GM18909 (cell line): ENCODE results near the gene AMD1.
"Not testable (repeated sequence)": the region's sequence is repeated elsewhere in the genome, so short reads cannot be mapped to it uniquely, and the experiment has no call there.

Experiments
- ATAC-seq: cut with Tn5 transposase; IDR thresholded peaks from one replicate; pipeline ENCODE4 v1.9.1; 2021; ENCODE audit warnings: mild to moderate bottlenecking; ENCODE audit not compliant: unreplicated experiment, poor library complexity

Gene AMD1

DNA sequence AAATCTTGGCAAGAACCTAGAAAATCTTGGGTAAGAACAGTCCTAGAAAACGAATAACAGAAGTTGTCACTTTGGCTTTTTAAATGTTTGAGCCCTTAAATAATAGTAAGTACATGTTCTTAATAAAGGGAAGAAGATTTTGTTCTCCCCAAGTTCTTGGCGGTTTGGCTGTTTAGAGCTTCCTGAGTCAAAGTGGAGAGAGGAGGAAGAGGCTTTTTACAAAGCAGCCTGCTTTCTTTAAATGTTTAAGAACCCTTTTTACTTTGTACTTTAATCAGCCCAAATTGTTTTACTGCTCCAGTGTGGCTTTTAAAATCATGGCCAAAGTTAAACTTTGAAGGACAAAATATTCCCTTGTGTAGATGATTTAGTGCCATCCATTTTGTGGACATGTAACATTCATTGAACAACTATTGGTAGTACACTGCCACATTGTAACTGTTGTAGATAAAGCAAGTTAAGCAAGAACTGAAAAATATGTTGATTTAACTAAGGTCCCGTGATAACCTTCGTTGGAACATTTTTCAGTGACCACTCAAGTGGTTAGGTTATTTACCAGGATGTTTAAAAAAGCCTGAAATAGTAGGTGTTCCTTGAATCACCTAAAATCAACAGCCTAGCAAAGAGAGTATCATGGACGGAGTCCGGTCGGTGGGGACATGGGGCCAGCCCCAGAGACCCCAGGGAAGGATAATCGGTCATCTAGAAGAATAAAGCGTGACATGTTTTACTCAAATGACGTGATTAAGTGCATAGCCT is 2.4 kb downstream of the AMD1 start:
- no peak for ATAC-seq

GRCh38 chr6:110877569-110877968 is 3.0 kb downstream of the AMD1 start:
- no peak for ATAC-seq

- no peak for ATAC-seq
Measured at GRCh38 chr6:110878751-110879522, 4.4 kb downstream of the AMD1 start.

GRCh38 chr6:110880651-110881050 is 6.1 kb downstream of the AMD1 start:
- ATAC-seq = no peak

- ATAC-seq = no peak
Measured at GRCh38 chr6:110881546-110882273, 7.1 kb downstream of the AMD1 start.

- no peak for ATAC-seq
Measured at GRCh38 chr6:110882274-110882619, 7.7 kb downstream of the AMD1 start.

- ATAC-seq = no peak
Measured at GRCh38 chr6:110882824-110883554, 8.4 kb downstream of the AMD1 start.

GRCh38 chr6:110884321-110884720 is 9.7 kb downstream of the AMD1 start:
- ATAC-seq = no peak

DNA sequence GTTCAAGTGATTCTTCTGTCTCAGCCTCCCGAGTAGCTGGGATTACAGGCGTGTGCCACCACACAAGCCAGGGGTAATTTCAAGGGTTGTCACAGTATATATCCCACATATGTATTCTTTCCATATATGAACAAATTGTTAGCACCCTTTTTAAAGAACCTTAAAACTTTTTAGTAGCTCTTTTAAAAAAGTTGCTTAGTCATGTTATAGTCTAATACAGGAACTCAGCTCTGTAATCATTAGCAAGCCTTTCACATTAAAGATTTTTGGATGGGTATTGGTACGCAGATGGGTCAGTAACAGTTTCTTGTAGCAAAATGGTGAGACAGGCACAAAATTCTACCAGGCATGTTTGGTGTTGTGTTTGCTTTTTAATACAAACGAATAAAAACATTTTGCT is 10.9 kb downstream of the AMD1 start:
- no peak for ATAC-seq

GRCh38 chr6:110886555-110887167 is 12.1 kb downstream of the AMD1 start:
- no peak for ATAC-seq

DNA sequence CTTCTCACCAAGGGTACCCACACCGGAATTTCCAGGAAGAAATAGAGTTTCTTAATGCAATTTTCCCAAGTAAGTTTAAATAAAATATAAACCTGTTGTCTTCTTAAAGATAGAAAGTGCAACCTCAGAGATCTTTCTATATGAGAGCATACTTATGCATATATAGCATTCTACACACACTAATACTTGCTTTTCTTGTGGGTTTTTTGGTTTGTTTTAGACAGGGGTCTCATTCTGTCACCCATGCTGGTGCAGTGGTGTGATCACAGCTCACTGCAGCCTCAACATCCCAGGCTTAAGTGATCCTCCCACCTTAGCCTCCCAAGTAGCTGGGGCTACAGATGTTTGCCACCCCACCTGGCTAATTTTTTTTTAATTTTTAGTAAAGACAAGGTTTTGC is 15.7 kb downstream of the AMD1 start:
- no peak for ATAC-seq

GRCh38 chr6:110895907-110896608 is 21.5 kb downstream of the AMD1 start:
- ATAC-seq = no peak

DNA sequence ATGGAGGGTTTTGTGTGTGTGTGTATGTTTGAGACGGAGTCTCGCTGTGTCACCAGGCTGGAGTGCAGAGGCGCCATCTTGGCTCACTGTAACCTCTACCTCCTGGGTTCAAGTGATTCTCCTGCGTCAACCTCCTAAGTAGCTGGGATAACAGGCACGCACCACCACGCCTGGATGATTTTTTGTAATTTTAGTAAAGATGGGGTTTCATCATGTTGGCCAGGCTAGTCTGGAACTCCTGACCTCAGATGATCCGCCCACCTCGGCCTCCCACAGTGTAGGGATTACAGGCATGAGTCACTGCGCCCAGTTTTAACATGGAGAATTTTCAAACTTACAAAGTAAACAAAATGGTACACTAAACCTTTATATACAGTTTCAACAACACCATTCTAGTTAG is 22.8 kb downstream of the AMD1 start:
- no peak for ATAC-seq

GRCh38 chr6:110898111-110898510 is 23.5 kb downstream of the AMD1 start:
- ATAC-seq = no peak

DNA sequence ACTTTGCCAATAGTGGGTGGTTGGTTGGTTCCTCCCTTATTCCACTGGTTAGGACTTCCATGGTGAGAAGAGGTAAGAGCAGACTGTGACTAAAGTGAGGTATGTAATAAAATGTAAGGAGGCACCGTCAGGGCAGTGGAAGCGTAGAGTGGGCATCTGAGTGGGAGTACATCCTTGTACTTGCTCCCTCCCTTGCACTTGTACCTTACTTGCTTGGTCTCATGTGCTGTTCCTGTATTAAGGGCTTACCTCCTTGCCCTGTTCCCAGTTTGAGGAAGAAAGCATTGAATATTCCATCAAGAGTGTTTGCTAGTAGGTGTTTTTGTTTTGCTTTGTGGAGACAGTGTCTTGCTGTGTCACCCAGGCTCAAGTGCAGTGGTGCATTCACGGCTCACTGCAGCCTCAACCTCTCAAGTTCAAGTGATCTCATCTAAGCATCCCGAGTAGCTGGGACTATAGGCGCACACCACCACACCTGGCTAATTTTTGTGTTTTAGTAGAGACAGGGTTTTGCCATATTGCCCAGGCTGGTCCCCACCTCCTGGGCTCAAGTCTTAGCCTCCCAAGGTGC is 25.5 kb downstream of the AMD1 start:
- no peak for ATAC-seq

GRCh38 chr6:110901601-110902000 is 27.0 kb downstream of the AMD1 start:
- ATAC-seq = not testable (repeated sequence)

DNA sequence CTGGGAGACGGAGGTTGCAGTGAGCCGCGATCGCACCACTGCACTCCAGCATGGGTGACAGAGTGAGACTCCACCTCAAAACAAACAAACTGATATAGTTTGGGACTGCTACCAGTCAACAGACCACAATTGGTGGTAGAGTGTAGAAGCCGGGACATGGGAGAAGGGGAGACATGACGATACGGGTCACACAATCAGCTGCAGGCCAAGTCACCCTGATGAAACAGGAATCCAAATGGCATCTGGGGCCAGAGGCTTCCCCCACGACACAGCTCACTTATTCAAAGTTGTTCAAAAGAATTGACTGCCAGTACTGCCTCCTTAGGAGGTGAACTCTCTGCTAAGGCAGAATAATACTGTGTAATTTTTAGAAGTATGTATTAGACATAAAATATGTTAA is 27.5 kb downstream of the AMD1 start:
- ATAC-seq = no peak

- not testable (repeated sequence) for ATAC-seq
Measured at GRCh38 chr6:110906273-110906672, 31.7 kb downstream of the AMD1 start.

- ATAC-seq = no peak
Measured at GRCh38 chr6:110930781-110931180, 56.2 kb downstream of the AMD1 start.
